ENCODE measurements around the gene XDH.

DNA sequence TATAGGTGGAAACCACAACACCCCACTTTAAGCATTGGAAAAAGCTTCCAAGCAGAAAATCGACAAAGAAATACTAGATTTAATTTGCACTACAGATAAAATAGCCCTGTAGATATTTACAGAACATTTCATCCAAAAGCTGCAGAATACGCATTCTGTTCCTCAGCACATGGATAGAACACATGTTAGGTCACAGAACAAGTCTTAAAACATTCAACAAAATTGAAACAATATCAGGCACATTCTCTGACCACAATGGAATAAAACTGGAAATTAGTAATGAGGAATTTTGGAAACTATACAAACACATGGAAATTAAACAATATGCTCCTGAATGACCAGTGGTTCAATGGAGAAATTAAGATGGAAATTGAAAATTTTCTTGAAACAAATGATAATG is 27.8 kb upstream of the XDH start:
- TF ChIP-seq, protein P1, sequence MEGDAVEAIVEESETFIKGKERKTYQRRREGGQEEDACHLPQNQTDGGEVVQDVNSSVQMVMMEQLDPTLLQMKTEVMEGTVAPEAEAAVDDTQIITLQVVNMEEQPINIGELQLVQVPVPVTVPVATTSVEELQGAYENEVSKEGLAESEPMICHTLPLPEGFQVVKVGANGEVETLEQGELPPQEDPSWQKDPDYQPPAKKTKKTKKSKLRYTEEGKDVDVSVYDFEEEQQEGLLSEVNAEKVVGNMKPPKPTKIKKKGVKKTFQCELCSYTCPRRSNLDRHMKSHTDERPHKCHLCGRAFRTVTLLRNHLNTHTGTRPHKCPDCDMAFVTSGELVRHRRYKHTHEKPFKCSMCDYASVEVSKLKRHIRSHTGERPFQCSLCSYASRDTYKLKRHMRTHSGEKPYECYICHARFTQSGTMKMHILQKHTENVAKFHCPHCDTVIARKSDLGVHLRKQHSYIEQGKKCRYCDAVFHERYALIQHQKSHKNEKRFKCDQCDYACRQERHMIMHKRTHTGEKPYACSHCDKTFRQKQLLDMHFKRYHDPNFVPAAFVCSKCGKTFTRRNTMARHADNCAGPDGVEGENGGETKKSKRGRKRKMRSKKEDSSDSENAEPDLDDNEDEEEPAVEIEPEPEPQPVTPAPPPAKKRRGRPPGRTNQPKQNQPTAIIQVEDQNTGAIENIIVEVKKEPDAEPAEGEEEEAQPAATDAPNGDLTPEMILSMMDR (optimal IDR thresholded peaks at IDR 0.05 in 1 of 3, IDR thresholded peaks at IDR 0.05 in 1 of 3, conservative IDR thresholded peaks at IDR 0.05 in 1 of 3; ENCODE audit: extremely low read depth in 1 of 3, insufficient read depth in 2 of 3, low read length in 3 of 3), result no peak
- TF ChIP-seq EZH2 (IDR thresholded peaks at IDR 0.05; ENCODE audit: low read length), result no peak
